ENCODE results near the gene CXCL9.

The CXCL9 gene

GRCh38 chr4:76003620-76004019 is 3.7 kb downstream of the CXCL9 start:
- H2AFZ ChIP-seq (ENCODE audit: low read depth, low read length, severe bottlenecking) = no peak overlapping the region
- H3F3A ChIP-seq (ENCODE audit: insufficient read depth) = no peaks in the 10 kb centered on the region
- H3K27me3 ChIP-seq (ENCODE audit: low read length) = no peaks in the 10 kb centered on the region
- TF ChIP-seq EZH2phosphoT487 (conservative IDR thresholded peaks at IDR 0.05; ENCODE audit: low read length) = no peak
- TF ChIP-seq CTCF (IDR thresholded peaks at IDR 0.05; ENCODE audit: insufficient read depth, low read length, poor library complexity, severe bottlenecking) = no peak
- H3K36me3 ChIP-seq (ENCODE audit: low read length) = no peaks in the 10 kb centered on the region
- H4K20me1 ChIP-seq (ENCODE audit: low read depth, low read length) = no peaks in the 10 kb centered on the region
- no peaks in the 10 kb centered on the region for H3K79me2 ChIP-seq (ENCODE audit: insufficient read depth, low read length)
- H3K9me2 ChIP-seq (replicated peaks; ENCODE audit: insufficient read depth, low read length) = no peaks in the 10 kb centered on the region
- H3K9ac ChIP-seq (ENCODE audit: low read length) = no peak overlapping the region
- no peak overlapping the region for H3K4me2 ChIP-seq (ENCODE audit: low read depth, low read length, poor library complexity, severe bottlenecking)
- H3K4me3 ChIP-seq (ENCODE audit: insufficient read depth, low read length, poor library complexity, severe bottlenecking) = no peak overlapping the region
- H3K27ac ChIP-seq (ENCODE audit: low read depth, low read length) = no peak overlapping the region
- no peaks in the 10 kb centered on the region for H3K9me3 ChIP-seq (ENCODE audit: insufficient read depth, low read length)

GRCh38 chr4:76003035-76003434 is 4.3 kb downstream of the CXCL9 start:
- Histone ChIP-seq H3K27ac (ENCODE audit: low read depth, low read length) (no peak overlapping the region), H3K36me3 (ENCODE audit: low read length) (no peaks in the 10 kb centered on the region), H3K27me3 (ENCODE audit: low read length) (no peaks in the 10 kb centered on the region), H3K9me2 (replicated peaks; ENCODE audit: insufficient read depth, low read length) (no peaks in the 10 kb centered on the region), H4K20me1 (ENCODE audit: low read depth, low read length) (no peaks in the 10 kb centered on the region), H3K9me3 (ENCODE audit: insufficient read depth, low read length) (no peaks in the 10 kb centered on the region), H3K79me2 (ENCODE audit: insufficient read depth, low read length) (no peaks in the 10 kb centered on the region), H2AFZ (ENCODE audit: low read depth, low read length, severe bottlenecking) (no peak overlapping the region), H3K9ac (ENCODE audit: low read length) (no peak overlapping the region), H3K4me2 (ENCODE audit: low read depth, low read length, poor library complexity, severe bottlenecking) (no peak overlapping the region), H3K4me3 (ENCODE audit: insufficient read depth, low read length, poor library complexity, severe bottlenecking) (no peak overlapping the region), H3F3A (ENCODE audit: insufficient read depth) (no peaks in the 10 kb centered on the region)
- TF ChIP-seq CTCF (IDR thresholded peaks at IDR 0.05; ENCODE audit: insufficient read depth, low read length, poor library complexity, severe bottlenecking) (no peak), EZH2phosphoT487 (conservative IDR thresholded peaks at IDR 0.05; ENCODE audit: low read length) (no peak)

GRCh38 chr4:76002176-76002575 is 5.1 kb downstream of the CXCL9 start:
- H3K4me3 ChIP-seq (ENCODE audit: insufficient read depth, low read length, poor library complexity, severe bottlenecking) = no peak overlapping the region
- no peaks in the 10 kb centered on the region for H4K20me1 ChIP-seq (ENCODE audit: low read depth, low read length)
- no peak for TF ChIP-seq EZH2phosphoT487 (conservative IDR thresholded peaks at IDR 0.05; ENCODE audit: low read length)
- TF ChIP-seq CTCF (IDR thresholded peaks at IDR 0.05; ENCODE audit: insufficient read depth, low read length, poor library complexity, severe bottlenecking) = no peak
- H3K4me2 ChIP-seq (ENCODE audit: low read depth, low read length, poor library complexity, severe bottlenecking) = no peak overlapping the region
- H3K79me2 ChIP-seq (ENCODE audit: insufficient read depth, low read length) = no peaks in the 10 kb centered on the region
- no peaks in the 10 kb centered on the region for H3K27me3 ChIP-seq (ENCODE audit: low read length)
- no peak overlapping the region for H3K27ac ChIP-seq (ENCODE audit: low read depth, low read length)
- H3K36me3 ChIP-seq (ENCODE audit: low read length) = no peaks in the 10 kb centered on the region
- H3K9me3 ChIP-seq (ENCODE audit: insufficient read depth, low read length) = no peaks in the 10 kb centered on the region
- no peaks in the 10 kb centered on the region for H3K9me2 ChIP-seq (replicated peaks; ENCODE audit: insufficient read depth, low read length)
- H3F3A ChIP-seq (ENCODE audit: insufficient read depth) = no peaks in the 10 kb centered on the region
- no peak overlapping the region for H2AFZ ChIP-seq (ENCODE audit: low read depth, low read length, severe bottlenecking)
- H3K9ac ChIP-seq (ENCODE audit: low read length) = no peak overlapping the region
